Activated CD8-positive, alpha-beta memory T cell treated with anti-CD3 and anti-CD28 coated beads, Interleukin-2, amount 50 U/mL, for 24 hours (primary cell): Measurements from ENCODE around the gene CLMP.
"Not testable (repeated sequence)": the region's sequence is repeated elsewhere in the genome, so short reads cannot be mapped to it uniquely, and the experiment has no call there.

Experiments
- DNase-seq: peaks from one replicate; pipeline ENCODE4 v3.0.0-alpha.2; 2020; ENCODE audit errors: extremely low read depth

The CLMP gene

DNA sequence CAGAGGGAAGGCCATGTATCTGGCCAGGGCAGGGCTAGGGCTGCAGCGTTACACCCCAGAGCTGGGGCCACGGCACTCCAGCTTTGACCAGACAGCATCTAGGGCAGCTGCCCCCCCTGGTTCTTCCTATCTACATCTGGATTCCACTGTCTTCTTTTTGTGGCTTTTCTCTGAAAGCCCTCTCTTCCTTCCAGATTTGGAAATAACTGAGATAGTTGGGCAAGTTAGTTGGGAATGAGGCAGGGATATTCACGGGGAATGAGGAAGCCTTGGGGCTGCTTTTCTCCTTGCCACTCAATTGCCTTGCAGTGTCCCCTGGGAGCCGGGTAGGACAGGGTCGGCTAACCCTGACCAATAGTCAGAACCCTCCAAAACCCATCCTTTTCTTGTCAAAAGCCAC is 26.8 kb downstream of the CLMP start:
- DNase-seq: no peak

DNA sequence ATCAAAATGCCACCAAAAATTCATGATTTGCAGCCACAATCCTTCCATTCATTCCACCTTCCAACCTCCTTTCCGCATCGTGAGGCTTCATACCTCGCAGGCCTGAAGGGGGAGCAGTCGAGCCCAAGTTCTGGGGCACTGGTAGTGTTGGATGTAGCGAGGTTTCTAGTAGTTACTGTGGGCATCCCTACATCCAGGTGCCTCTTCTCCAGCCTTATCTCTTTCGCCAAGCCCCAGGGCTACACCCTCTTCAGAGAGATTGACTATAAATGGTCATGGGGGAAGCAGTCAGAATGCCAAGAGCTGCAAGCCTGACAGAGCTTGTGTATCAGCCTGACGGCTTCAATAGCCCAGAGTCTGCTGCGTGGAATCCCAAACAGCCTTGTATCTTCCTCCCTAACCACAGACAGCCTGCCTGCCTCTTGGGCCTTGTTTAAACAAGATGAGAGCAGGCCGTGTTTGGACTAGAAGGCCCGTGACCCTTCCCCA is 28.9 kb downstream of the CLMP start:
- no peak for DNase-seq

DNA sequence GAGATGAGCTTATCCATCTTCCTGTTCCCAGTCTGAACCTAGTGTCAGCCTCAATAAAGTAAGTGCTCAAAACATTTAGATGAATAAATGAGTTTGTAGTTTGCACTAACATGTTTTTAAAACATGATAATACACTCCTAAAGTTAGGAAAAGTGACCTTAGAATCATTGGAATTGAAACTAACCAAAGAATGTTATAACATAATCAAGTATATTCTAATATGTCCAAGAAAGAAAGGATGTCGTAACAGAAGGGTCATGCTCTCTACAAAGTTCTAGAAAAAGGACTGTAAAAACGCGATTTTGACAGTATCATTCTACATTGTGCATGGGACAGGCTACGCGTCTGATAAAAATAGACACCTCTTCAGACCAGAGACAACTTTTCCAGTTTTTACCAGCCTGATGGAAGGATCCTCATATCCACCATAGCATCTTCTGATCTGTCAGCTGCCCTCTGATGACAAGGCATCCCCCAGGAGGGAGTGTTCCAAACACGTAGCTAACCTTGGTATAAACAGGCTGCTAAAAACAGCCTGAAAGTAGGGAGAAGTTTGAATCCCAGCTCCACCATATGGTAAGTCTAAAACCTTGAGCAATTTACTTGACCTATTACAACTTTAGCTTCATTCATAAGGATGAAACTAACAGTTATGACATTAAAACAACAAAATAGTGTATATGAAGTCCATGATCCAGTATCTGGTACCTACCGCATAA is 30.2 kb downstream of the CLMP start:
- DNase-seq: no peak

DNA sequence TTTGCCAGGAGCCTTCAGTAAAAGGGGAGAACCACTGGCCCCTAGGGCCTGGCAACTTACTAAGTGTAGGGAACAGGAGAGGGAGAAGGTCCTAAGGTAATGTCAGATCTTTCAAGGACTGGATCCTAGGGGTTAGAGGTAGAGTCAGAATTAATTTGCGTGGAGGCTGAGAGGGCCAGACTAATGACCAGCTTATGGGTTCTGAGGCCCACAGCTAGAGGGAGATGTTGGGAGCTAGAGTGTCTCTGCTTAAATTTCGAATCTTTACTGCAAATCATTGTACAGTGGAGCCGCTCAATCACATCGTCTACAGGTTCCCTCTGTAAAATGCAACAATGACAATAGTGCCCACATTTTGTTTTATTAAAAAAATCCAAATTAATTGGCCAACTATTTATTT is 31.4 kb downstream of the CLMP start:
- DNase-seq: no peak

DNA sequence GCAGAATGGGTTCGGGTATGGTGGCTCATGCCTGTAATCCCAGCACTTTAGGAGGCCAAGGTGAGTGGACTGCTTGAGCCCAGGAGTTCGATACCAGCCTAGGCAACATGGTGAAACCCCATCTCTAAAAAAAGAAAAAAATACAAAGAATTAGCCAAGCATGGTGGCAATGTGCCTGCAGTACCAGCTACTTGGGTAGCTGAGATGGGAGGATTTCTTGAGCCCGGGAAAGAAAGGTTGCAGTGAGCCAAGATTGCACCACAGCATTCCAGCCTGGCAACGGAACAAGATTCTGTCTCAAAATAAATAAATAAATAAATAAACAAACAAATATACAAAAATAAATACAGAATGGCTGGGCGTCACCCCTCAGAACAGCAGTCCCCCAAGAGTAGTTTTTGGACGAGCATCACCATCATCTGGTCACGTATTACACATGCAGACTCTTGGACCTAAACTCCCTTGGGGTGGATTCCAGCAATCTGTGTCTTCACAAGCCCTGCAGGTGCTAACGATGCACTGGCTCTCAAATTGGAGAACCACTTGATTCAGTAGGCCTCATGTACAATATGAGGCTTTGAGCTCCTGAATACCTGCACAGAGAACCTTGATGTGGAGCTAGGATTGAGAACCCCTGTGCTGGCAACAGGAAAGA is 33.5 kb downstream of the CLMP start:
- DNase-seq: no peak

DNA sequence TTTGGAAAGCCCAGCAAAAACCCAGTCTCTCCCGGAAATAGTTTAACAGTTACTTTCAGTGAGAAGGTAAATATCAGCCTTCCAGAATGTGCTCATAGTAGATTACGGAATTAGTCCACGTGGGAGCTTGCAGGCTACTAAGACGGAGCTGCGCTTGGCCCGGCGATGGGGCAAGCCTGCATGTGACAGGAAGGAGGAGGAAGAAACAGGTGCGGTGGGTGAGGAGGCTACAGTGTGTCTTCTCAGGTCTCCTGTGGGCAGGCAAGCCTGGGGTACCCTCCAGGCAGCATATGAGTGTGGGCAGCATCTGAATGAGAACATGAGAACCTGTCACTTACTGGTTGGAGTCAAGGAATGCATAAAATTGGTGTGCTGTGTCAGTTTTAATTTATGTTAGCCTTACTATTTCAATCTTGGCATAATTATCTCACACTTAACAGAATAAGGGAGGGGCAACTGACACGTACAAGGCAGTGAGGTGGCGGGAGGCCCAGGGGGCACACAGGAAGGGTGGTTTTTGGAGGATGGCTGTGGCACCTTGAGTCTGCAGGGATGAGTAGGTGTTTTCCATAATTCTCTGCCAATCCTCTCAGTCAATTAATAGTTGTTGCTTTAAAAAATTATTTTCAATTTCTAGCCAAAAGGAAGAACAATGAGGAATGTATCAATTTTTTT is 35.7 kb downstream of the CLMP start:
- DNase-seq: no peak

DNA sequence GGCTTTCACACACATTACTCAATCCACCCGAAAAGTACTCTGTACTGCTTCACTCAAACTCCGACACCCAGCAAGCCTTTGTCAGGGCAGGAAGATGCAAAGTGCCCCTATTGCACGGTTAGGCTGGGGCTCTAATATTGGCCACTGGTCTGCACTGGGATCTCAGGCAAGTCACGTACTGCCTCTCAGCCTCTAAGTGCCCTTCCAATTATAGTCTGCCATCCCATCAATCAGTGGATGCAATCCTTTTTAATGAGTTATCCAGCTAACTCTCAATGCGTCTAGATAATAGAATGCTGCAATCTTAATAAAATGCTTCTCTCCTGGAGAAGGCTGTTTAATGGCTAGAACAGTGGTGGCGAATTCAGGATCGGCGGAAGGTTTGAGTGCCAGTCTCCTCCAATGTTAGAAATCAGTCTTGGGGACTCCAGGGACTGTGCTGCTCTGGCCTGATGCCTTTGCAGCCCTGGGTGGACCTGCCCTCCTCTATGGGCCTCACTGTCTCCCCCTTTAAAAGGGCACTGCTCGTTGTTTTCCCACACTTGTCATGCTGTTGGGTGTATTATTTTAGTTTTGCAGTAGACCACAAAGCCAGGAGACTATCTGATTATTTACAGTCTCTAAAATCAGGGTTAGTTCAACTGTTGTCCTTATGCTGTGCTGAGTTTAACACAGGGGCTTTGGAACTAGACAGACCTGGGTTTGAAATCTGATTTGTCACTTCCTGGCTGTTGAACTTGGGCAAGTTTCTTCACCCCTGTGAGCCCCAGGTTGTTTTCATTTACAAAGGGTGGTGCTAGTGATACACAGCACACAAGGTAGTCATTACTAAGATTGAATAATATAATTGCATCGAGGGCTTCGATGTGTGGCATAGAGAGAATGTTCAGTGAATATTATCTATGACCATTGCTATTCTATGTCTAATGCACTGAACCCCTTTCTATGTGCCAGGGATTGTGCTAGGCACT is 36.7 kb downstream of the CLMP start:
- no peak for DNase-seq

DNA sequence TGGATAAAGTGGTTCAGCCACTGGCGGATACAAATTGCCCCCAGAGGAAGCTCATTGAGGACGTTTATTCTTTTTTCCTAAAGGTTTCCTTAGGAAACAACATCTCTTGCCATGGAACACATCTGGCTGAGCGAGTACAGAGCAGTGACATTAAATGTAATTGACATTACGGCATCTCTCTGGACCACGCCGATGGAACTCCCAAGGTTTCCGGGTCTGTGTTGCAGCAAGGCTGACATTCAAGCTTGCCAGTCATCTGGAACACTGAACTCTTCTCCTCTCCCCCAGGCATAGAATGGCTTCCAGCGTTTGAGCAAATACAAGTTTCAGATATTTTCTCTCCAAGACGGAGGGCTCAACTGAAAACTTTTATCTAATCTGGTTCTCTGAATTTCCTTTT is 42.1 kb downstream of the CLMP start:
- DNase-seq: no peak

DNA sequence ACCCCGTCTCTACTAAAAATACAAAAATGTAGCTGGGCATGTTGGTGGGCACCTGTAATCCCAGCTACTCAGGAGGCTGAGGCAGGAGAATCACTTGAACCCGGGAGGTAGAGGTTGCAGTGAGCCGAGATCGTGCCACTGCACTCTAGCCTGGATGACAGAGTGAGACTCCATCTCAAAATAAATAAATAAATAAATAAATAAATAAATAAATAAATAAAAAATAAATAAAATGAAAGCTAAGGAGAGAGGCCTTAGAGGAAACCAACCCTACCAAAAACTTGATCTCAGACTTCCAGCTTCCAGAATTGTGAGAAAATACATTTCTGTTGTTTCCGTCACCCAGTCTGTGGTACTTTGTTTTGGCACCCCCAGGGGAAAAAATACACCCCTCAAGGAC is 42.7 kb downstream of the CLMP start:
- not testable (repeated sequence) for DNase-seq

DNA sequence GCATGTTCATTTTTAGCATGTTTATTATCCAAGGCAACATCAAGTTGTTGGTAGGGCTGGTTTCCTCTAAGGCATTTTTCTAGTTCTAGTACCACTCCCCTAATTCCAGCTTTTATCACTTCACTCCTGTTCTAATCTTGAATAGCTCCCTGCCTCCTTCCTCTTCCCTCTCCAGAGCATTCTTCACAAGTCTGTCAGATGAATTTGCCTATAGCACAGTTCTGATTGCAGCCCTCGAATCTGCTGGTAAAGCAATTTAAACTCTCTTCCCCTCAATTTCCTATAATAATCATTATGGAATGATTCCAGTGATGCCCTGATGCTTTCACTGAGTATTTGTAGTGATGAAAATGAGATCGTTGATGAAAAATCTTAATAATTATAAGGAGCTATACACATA is 43.3 kb downstream of the CLMP start:
- DNase-seq: no peak

DNA sequence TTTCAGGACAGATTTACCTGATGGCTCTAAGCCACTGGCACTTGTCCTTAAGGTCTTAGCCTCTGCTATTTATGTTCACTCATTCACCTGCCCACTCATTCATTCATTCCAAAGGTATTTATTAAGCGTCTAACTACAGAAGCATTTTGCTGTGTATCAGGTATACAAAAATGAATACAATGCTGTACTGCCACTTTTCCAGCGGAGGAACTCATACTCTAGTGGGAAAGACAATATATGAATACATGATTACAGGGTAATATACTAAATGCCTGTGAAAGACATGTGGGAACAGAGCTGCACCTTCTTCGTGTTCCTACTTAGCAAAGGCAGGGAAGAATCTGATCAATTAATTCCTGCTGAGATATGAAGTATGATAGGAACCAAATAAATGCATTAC is 43.7 kb downstream of the CLMP start:
- DNase-seq: no peak

DNA sequence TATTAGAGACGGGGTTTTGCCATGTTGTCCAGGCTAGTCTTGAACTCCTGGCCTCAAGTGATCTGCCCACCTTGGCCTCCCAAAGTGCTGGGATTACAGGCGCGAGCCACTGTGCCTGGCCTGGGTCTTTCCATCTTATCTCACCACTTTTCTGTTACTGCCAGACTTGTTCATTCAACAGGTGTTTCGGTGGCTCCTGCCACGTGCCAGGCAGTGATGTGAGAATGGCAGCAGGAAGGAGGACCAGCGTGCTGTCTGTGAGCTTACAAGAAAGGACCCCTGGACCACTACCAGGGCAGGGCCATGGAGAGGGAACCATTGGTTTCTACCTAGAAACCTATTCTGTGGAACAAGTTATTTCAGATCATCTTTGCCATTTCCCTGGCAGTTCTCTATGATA is 44.2 kb downstream of the CLMP start:
- DNase-seq: no peak

DNA sequence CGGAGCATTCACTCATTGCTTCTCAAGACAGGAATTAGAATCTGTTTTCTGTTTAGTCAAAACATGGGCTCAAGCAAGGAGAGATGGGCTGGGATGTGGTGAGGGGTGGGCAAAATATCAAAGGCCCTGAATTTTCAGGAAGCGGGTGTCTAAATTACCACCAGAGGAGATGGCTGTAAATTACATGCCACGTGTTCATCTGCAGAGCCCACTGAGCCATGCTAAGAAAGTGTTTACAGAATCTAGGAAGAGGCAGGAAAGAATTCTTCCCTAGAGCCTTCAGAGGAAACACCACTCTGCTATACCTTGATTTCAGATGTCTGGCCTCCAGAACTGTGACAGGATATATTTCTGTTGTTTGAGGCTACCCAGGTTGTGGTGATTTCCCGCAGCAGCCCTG is 46.1 kb downstream of the CLMP start:
- no peak for DNase-seq

DNA sequence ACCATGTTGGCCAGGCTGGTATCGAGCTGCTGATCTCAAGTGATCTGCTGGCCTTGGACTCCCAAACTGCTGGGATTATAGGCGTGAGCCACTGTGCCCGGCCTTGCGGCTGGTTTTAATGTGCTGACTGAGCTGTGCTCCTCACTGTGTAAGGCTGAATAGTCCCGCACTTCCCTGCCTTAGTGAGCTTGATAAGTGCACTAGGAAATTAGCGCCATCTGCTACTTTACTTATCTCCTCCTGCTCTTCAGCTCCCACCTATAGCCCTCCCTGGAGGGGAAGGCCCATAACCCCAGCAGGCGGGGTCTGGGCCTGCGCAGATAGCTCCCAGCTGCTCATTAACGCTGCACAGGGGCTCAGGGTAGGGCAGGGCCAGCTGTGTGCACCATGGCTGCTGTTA is 49.4 kb downstream of the CLMP start:
- DNase-seq: no peak

DNA sequence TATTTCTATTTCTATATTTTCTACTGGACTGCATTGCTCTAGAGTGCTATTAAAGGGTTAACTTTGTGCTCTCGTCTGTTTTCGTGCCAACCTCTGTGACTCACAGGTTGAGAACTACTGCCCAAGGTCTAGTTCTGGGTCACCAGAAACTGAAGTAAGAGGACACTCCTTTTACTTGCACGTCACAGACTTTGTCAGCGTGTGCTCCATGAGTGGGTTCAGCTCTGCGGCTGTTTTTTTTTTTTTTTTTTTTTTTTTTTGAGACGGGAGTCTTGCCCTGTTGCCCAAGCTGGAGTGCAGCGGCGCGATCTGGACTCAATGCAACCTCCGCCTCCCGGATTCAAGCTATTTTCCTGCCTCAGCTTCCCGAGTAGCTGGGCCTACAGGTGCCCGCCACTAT is 49.8 kb downstream of the CLMP start:
- DNase-seq: no peak

DNA sequence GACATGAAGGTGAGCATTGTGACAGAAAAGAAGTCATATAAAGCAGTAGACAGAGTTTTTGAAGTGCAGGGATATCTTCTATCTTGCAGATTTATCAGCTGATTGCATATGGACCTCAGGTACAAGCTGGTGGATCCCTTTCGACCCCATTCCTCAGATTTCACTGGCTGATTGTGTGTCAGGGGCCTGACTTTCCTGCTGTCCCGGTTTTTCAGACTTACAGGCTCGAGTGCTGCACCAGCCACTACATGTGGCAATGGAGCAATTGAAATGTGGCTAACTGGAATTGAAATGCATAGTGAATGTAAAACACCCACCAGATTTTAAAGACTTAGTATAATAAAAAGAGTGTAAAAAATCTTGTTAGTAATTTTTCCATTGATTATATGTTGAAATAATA is 50.3 kb downstream of the CLMP start:
- DNase-seq: no peak

DNA sequence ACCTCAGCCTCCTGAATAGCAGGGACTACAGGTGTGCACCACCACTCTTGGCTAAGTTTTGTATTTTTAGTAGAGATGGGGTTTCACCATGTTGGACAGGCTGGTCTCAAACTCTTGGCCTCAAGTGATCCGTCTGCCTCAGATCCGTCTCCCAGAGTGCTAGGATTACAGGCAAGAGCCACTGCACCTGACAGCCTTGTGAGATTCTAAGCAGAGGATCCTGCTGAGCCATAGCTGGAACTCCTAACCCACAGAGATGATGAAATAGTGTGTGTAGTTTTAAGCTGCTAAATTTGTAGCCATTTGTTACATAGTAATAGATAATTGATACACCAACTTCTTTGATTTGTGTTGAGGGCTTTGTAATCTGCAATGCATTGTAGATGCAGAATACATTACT is 51.1 kb downstream of the CLMP start:
- DNase-seq: no peak

DNA sequence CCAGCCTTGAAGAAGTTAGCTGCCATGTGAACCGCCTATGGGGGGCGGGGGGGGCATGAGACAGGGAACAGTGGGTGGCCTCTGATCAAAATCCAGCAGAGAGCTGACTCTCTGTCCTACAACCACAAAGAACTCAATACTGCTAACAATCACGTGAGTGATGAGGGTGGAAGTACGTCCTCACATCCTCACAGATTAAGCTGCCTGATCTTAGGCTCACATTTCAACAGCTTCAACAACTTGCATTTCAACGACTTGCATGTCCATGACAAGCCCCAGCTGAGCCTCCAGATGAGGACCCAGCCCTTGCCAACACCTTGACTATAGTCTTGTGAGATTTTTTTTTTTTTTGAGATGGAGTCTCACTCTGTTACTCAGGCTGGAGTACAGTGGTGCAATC is 51.6 kb downstream of the CLMP start:
- DNase-seq: no peak

DNA sequence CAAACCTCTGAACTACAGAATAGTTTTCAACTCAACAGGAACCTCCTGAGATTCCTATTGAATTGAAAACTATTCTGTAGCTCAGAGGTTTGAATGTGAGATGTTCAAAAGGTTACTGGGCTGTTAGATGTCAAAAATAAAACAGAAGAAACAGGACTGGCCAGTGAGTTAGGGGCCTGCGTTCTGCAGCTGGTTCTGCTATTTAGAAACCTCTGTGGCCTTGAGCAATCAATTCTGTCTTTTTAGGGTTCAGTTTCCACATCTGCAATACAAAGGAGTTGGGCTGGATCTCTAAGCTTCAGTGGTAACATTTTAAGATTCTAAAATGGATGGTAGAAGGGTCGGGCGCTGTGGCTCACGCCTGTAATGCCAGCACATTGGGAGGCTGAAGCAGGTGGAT is 55.8 kb downstream of the CLMP start:
- DNase-seq: no peak

DNA sequence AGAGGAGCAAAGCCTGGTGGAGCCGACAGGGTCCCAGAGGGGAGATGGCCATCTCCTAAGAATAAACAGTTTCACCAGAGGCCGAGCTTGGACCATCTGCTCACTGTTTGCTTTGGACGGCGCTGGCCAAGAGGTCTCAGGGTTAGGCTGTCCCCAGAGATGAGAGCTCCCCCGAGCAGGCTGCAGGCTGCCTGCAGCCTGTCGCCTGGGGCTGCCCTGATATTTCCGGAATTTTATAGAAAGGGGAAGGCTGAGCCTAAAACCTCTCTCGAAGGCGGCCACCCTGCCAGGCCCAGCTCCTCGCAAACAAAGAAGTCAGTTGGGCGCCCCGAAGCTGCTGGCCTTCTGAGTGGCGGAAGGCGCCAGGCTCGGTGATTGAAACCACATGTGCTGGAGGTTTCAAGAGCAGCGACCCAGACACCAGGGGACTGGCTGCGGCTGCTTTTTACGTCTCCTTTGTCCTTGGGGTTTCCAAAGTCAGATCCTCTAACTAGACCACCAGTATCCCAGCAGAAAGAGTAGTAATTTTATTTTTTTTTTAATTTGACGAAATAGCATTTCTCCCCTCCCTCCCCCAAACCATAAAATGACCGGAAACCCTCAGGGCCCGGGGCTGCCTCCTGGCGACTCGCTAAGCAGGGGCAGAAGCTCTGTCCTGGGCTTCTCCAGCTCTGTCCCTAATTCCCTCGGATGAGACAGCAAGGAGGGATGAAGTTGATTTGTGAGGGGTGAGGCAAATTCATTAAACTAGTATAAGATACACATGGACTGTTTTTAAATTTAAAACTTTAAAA is 57.4 kb downstream of the CLMP start:
- DNase-seq: no peak

DNA sequence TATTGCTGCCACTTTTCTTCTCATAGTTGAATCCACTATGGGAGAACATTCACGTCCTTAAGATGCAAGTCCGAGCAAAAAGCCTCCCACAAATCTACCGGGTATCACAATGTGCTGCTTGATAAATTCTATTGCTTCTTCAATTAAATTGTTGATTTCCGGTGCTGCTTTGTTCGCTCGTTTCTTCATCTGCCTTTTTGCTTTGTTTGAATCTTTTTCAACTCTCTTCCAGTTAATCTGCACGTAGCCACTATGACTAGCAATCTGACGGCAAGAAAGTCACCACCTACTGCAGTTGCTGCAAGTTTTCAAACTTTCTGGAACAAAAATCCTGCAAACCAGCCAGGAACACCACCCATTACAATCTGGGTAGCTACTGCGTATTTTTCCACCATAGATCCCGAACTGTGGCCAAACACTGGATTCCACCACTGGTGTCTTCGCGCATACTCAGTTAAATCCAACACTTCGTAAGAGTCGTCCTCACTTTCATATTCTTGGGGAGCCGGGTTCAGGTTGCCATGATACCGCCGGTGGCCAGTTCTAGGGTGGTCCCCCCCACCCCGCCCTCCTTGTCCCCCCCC is 59.1 kb downstream of the CLMP start:
- no peak for DNase-seq
